Body of pancreas (tissue), 4 donors: ENCODE results near the gene FIS1.

Experiments used
- CTCF ChIP-seq, 7 experiments: fragments of 450-650 bp in 4 of 7; fragments of 200-600 bp in 3 of 7; sonication (generic) in 3 of 7; IDR thresholded peaks; one replicate each; pipeline ENCODE4 v1.5.1; 2016 to 2019; ENCODE audit warnings: antibody characterized with exemption in 7 of 7
- POLR2A ChIP-seq, 3 donors: fragments of 450-650 bp; IDR thresholded peaks; one replicate each; pipeline ENCODE4 v1.6.1; 2016; ENCODE audit warnings: antibody characterized with exemption in 3 of 3, mild to moderate bottlenecking in 2 of 3

GRCh38 chr7:101234636-101235035, 10.2 kb downstream of the FIS1 start:
- TF ChIP-seq CTCF (IDR thresholded peaks at IDR 0.05) (no peak), POLR2A (IDR thresholded peaks at IDR 0.05) (no peak)
